Hypothalamus (tissue), 51 donors: Measurements from ENCODE around the gene BEND4.

Experiments used
- DNase-seq, 51 donors: peaks; one replicate each; lab custom pipeline; 2025; lab: John Stamatoyannopoulos, UW

BEND4 gene

DNA sequence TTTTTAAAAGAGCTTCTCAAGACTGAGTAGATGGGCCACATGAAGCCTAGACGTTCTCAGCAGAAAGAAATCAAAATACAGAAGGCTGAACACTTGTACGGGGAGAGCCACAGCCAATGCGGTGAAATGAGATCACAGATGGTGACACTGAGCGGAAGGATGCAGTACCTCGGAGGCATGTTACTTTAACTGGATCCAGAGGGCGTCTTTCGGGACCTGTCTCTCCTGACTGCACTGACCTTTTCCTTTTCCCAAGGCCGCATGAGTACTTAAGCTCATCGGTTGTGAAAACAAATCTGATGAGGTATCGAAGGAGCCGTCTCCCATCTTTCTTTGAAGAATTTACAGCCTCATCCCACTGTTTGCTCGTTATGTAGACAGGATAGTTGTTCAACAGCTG is 32.6 kb downstream of the BEND4 start:
- no peak for DNase-seq

DNA sequence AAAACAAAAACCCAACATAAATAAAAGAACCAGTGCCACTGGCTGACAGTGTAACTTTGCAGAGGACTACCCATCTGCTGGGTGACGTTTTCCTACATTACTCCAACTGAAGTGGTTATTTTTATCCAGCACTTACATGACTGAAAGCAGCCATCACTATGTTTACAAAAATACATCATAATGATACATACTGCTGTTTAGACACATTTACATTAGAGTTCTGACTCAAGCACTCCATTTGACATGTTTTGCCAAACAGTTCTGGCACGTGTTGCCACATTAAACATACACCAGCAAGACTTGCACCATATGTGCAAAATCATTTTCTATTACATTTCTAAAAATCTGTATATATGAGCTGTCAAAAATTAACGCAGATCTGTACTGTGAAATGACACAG is 39.6 kb downstream of the BEND4 start:
- DNase-seq = no peak

DNA sequence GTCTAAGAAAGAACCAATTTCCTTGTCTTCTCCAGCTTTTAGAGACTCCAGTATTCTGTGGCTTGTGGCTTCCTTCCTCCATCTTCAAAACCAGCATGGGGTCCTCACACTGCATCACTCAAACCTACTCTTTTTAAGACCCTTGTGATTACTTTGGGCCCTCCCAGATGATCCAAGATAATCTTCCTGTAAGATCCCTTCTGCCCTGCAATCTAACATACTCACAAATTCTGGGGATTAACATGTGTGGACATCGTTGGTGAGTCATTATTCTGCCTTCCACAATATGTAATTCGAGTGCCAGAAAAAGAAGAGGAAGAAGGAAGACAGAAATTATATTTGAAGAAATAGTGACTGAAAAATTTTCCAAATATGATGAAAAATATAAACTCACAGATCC is 47.9 kb downstream of the BEND4 start:
- no peak for DNase-seq

DNA sequence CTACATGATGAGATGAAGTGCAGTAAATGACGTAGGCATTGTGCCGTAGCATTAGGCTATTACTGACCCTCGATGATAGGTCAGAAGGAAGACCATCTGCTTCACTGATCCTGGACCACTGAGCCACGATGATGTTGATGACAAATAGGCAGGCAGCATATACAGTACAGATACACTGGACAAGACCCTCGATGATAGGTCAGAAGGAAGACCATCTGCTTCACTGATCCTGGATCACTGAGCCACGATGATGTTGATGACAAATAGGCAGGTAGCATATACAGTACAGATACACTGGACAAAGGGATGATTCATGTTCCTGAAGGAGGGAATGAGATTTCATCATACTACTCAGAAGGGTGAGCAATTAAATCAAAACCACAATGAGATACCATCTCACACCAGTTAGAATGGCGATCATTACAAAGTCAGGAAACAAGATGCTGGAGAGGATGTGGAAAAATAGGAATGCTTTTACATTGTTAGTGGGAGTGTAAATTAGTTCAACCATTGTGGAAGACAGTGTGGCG is 50.9 kb downstream of the BEND4 start:
- no peak for DNase-seq

DNA sequence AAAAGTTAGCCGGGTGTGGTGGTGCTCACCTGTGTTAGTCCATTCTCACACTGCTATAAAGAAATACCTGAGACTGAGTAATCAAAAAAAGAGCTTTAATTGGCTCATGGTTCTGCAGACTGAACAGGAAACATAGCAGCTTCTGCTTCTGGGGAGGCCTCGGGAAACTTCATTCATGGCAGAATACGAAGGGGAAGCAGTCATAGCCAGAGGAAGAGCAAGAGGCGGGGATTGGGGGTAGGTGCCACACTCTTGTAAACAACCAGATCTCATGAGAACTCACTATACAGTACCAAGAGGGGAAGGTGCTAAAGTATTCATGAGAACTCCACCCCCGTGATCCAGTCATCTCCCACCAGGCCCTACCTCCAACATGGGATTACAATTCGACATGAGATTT is 64.1 kb downstream of the BEND4 start:
- no peak for DNase-seq

DNA sequence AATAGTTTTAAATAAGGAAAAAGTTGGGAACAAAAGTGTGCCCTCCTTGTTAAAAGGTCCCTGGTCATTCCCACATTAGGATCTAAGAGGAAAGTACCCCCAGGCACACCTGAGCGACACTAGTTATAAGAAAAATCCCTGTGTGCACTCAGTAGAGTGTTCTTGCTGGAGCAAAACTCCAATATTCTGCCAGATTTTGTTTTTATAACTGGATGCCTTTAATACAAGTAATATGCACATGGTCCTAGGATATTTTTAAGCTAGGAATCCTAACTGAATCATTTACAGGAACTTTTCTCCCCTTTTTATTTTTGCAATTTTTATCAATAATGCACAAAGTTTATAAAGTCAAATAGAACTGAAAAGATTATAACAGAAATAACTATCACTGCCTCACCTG is 68.6 kb downstream of the BEND4 start:
- DNase-seq = no peak

DNA sequence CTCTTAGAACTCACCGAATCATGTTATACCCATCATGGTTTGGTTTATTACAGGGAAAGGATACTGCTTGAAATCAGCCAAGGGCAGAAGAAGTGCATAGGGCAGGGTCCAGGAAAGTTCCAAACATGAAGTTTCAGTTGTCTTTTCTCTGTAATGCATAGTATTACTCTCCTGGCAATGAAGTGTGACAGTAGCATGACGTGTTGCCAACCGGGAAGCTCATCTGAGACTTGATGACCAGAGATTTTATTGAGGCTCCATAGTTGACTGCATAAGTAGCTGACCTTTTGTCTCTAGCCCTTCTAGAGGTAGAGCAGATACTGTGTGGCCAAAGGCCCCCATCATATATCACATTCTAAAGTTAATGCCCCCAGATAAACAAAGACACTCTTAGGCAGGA is 72.1 kb downstream of the BEND4 start:
- DNase-seq = no peak

DNA sequence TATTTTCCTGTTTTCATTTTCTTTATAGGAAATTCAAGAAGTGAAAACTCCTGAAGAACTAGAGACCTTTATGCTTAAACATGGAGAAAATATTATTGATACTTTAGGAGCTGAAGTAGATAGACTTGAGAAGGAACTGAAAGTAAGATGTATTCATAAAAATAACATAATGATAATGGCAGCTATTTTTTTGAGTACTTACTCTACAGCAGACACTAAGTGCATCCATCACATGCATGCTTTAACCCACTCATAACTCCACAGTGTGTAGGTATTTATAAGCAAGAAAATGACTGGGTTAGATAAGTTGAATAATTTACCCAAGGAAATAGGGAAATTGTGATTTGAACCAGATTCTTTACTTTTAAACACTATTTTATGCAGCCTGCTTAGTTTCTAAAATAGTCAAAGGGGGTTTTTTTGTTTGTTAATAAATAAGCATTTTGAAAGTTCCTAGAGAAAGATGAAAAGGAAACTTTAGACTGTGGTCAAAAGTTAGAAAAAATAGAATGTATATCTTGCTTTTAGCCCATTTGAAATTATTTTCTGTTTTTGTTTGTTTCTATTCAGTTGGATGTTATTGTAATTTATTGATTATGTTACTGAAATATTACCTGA is 74.2 kb downstream of the BEND4 start:
- no peak for DNase-seq

DNA sequence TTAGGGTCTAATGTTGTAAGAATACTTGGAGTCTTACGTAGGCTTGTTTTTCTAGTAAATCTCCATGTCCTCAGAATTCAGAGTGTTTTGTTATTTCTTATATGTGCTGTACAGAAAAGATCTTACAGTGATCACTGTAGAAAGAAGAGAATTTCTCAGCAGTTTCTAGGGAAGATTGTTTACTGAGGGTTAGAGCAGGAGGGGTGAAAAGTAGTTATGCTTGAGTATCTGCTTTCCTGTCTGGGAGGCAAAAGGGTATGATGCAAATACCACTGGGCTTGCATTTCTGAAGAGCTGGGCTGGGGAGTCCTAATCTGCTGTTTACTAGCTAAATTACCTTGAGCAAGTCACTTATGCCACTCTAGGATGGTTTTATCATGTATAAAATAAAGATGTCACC is 78.2 kb downstream of the BEND4 start:
- no peak for DNase-seq

DNA sequence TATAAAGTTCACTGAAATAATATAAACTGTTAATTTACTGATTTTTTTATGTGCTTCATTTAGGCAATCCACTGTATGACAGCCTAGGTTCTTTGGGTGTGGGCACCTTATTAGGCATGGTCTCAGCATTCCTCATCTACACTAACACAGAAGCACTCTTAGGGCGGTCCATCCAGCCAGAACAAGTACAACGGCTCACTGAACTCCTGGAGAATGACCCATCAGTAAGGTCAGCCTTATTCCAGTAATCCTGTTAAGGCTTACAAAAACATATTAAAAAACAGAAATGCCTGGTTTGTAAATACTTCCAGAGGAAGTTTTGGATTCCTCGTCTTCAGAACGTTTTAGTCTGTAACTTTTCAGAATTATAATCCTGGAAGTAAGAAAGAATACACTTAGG is 82.0 kb downstream of the BEND4 start:
- DNase-seq = no peak

DNA sequence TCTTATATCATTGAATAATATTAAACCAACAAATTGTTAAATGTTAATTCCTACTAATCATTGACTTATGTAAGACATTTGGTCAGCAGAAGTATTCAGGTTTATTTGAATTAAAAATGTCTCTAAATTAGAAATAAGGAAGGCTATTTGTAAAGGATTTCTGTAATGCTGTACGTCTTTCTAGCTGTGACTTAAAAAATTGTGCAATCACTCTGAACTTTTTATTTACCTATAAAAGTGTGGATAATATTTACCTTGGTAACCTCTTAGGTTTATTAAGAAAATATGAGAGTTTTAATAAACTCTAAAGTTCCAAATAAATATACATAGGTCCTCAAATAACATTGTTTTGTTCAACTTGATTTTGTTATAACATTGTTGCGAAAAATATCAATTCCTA is 85.2 kb downstream of the BEND4 start:
- no peak for DNase-seq

DNA sequence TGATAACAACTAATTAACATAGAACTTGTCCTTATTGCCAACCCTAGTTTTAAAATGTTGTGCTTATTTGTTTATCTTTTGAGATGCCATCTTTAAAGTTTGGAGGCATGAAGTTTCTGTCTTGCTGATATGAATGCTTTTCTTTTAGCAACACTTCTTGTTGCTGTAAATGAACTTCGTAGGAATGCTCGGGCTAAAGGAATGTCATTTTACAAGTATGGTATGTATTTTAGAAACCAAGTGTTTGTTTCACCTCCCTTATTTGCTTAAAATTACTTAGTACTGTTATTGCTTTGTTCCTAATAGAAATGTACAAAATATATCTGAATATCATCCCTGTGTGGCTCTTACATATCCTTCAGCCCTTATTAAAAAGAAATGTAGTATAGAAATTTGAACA is 86.1 kb downstream of the BEND4 start:
- no peak for DNase-seq
